NCI-H2107 treated with DMSO at 0.1 percent for 48 hours (cell line): ENCODE results near the gene TJP2.
A peak's percentile ranks its signal among the peaks of the same experiment; 100 is the strongest.
"Not testable (repeated sequence)": the region's sequence is repeated elsewhere in the genome, so short reads cannot be mapped to it uniquely, and the experiment has no call there.

Experiments used
- DNase-seq: peaks from one replicate; lab custom pipeline; 2025; ENCODE audit not compliant: unreplicated experiment; lab: John Stamatoyannopoulos, UW

Gene TJP2

GRCh38 chr9:69279084-69279731, 105.1 kb downstream of the TJP2 start:
- no peak for DNase-seq

- DNase-seq: no peak
Observed at GRCh38 chr9:69279733-69280132, 105.7 kb downstream of the TJP2 start.

- DNase-seq: no peak
Observed at GRCh38 chr9:69283003-69283402, 108.9 kb downstream of the TJP2 start.

GRCh38 chr9:69292078-69292477, 118.0 kb downstream of the TJP2 start:
- no peak for DNase-seq

GRCh38 chr9:69293156-69293555, 119.1 kb downstream of the TJP2 start:
- no peak for DNase-seq

- DNase-seq: no peak
Observed at GRCh38 chr9:69295872-69296552, 121.9 kb downstream of the TJP2 start.

- DNase-seq: no peak
Observed at GRCh38 chr9:69297300-69297980, 123.4 kb downstream of the TJP2 start.

- DNase-seq: no peak
Observed at GRCh38 chr9:69299315-69299714, 125.2 kb downstream of the TJP2 start.

GRCh38 chr9:69299826-69300225, 125.7 kb downstream of the TJP2 start:
- DNase-seq: no peak

GRCh38 chr9:69303331-69303730, 129.3 kb downstream of the TJP2 start:
- no peak for DNase-seq

GRCh38 chr9:69306895-69307445, 132.9 kb downstream of the TJP2 start:
- not testable (repeated sequence) for DNase-seq

GRCh38 chr9:69307446-69308205, 133.5 kb downstream of the TJP2 start:
- DNase-seq: peak; percentile 12

GRCh38 chr9:69308206-69308931, 134.3 kb downstream of the TJP2 start:
- no peak for DNase-seq

- no peak for DNase-seq
Observed at GRCh38 chr9:69313175-69313574, 139.1 kb downstream of the TJP2 start.

- no peak for DNase-seq
Observed at GRCh38 chr9:69314547-69314946, 140.5 kb downstream of the TJP2 start.

- no peak for DNase-seq
Observed at GRCh38 chr9:69317081-69317480, 143.0 kb downstream of the TJP2 start.

GRCh38 chr9:69317894-69318293, 143.8 kb downstream of the TJP2 start:
- DNase-seq: no peak

- DNase-seq: peak; percentile 48
Observed at GRCh38 chr9:69319324-69320025, 145.4 kb downstream of the TJP2 start.

- DNase-seq: no peak
Observed at GRCh38 chr9:69322256-69322655, 148.2 kb downstream of the TJP2 start.

GRCh38 chr9:69323861-69324260, 149.8 kb downstream of the TJP2 start:
- no peak for DNase-seq
